Adrenal gland (tissue), 12 donors: ENCODE measurements around the gene SMIM21. TPM values are rescaled to one million over a fixed set of nuclear protein-coding genes. Genes with fewer than 3 reads are reported as not detected.

ENCODE experiments used
- DNase-seq, 7 donors: peaks; one replicate each; pipeline ENCODE4 v3.0.0-alpha.2; 2019 to 2020
- H3K27ac ChIP-seq, 5 donors: fragments of 200-600 bp; sonication (generic) in 4 of 5; 1 replicate in 3 of 5; 2 replicates in 2 of 5; pipeline versions ENCODE4 v1.5.1 to v1.8.0; 2016 to 2020; ENCODE audit warnings: mild to moderate bottlenecking in 1 of 5
- H3K27me3 ChIP-seq: fragments of 200-600 bp; 2 replicates; pipeline ENCODE4 v1.8.0; 2021
- H3K36me3 ChIP-seq, 2 donors: fragments of 200-600 bp; replicated peaks in 1 of 2; 1 replicate in 1 of 2; 2 replicates in 1 of 2; pipeline versions ENCODE4 v1.5.1 to v1.8.0; 2018 to 2022
- H3K4me1 ChIP-seq, 2 donors: fragments of 200-600 bp; replicated peaks in 1 of 2; 1 replicate in 1 of 2; 2 replicates in 1 of 2; pipeline versions ENCODE4 v1.5.1 to v1.8.0; 2018 to 2021
- H3K4me3 ChIP-seq, 4 donors: fragments of 200-600 bp; sonication (generic) in 3 of 4; one replicate each; pipeline ENCODE4 v1.5.1; 2016 to 2018
- H3K9me3 ChIP-seq, 3 donors: fragments of 200-600 bp; sonication (generic) in 1 of 3; replicated peaks in 1 of 3; 1 replicate in 2 of 3; 2 replicates in 1 of 3; pipeline versions ENCODE4 v1.5.1 to v1.8.0; 2016 to 2021
- CTCF ChIP-seq, 6 experiments: fragments of 450-650 bp in 4 of 6; fragments of 200-600 bp in 2 of 6; sonication (generic) in 1 of 6; IDR thresholded peaks; 1 replicate in 5 of 6; 2 replicates in 1 of 6; pipeline versions ENCODE4 v1.5.1 to v1.8.0; 2016 to 2021; ENCODE audit warnings: antibody characterized with exemption in 6 of 6, mild to moderate bottlenecking in 2 of 6, moderate library complexity in 1 of 6
- POLR2A ChIP-seq, 2 donors: fragments of 450-650 bp; IDR thresholded peaks; one replicate each; pipeline ENCODE4 v1.6.1; 2017; ENCODE audit warnings: antibody characterized with exemption in 2 of 2, mild to moderate bottlenecking in 2 of 2, moderate library complexity in 1 of 2
- WGBS, 4 donors: extraction: QIAGEN DNeasy Blood & Tissue Kit in 2 of 4; methylation state at CpG; one replicate each; pipeline versions ENCODE4 v1.1.5 to v1.1.7; 2013 to 2017; 5-methylcytosine and 5-hydroxymethylcytosine counted together
- intact Hi-C, 2 donors: fragments of 100-400 bp; cut with DNase I; formaldehyde crosslinking; loops; one replicate each; pipeline versions ENCODE4 v1.14.1 to v1.15.0; 2022 to 2023
- polyA plus RNA-seq, 3 donors: library from polyadenylated mRNA; stranded (reverse); fragments of 200-250 nt in 2 of 3; fragments of 350-450 nt in 1 of 3; fragmentation: Illumina TruSeq in 1 of 3; extraction: RNeasy Lipid Tissue Mini Kit (QIAGEN cat#74804) in 1 of 3; gene quantifications; one replicate each; pipeline ENCODE4 v1.2.3, GENCODE V29; 2013 to 2014
- total RNA-seq, 9 donors: library from RNA; depleted of rRNA in 4 of 9; stranded (reverse); fragments of >200 nt in 4 of 9; fragments of 120-200 nt in 1 of 9; fragmentation: NEBNext Ultra II Directional in 1 of 9; extraction: Animal tissue kit (Norgen Biotek cat#: 25700) in 1 of 9; gene quantifications; one replicate each; pipeline versions ENCODE4 v1.1.0 to v1.2.4, GENCODE V29; 2013 to 2023
- donor health status: healthy with polysubstance abuse.
- donor health status: Bipolar disorder and iron deficiency.
- donor health status: DM: yes; HTN: yes; CAD: no.
- donor health status: DM: no; HTN: no; CAD: no.
- donor health status: DM: no; HTN: no; CAD: no.
- donor health status: DM: yes; HTN: yes; CAD: no.

Gene SMIM21
- total and polyA plus RNA-seq, 12 donors = not detected

DNA sequence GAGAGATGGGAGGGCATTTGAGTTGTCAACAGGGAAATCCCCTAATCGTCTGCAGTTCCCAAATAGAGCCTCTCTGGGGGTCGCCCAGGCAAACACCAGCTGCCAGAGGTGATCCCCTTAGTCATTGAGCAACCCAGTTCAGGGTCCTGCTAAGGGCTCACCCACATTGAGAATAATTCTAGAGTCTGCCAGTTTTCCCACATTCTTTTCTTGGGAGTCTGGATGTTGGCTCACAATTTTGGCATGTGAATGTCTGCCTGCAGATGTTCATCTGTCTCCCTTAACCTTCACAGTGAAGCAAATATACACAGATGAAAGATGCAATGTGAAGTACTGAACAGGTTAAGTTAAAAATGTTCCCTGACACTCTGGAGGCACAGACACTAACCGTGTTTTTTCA lies 11.4 kb upstream of the SMIM21 start:
- intact Hi-C loops = no loop called here
- TF ChIP-seq POLR2A (IDR thresholded peaks at IDR 0.05) = no peak
- no peak for TF ChIP-seq CTCF (IDR thresholded peaks at IDR 0.05)
- WGBS, 4 donors = 59 to 67% (median 65%) methylated on average over 1 to 3 of the region's 3 CpGs
- Histone ChIP-seq H3K9me3 (no peaks in the 10 kb centered on the region), H3K4me1 (no peaks in the 10 kb centered on the region), H3K4me3 (no peak overlapping the region), H3K27me3 (no peaks in the 10 kb centered on the region), H3K36me3 (no peaks in the 10 kb centered on the region), H3K27ac (no peak overlapping the region)
- DNase-seq = no peak

- intact Hi-C loops = no loop called here
- H3K4me1 ChIP-seq = no peaks in the 10 kb centered on the region
- no peaks in the 10 kb centered on the region for H3K9me3 ChIP-seq
- H3K27me3 ChIP-seq = no peaks in the 10 kb centered on the region
- DNase-seq = no peak
- 76 to 86% (median 83%) methylated on average over 3 of the region's 3 CpGs for WGBS, 4 donors
- H3K4me3 ChIP-seq = no peak overlapping the region
- H3K36me3 ChIP-seq = no peaks in the 10 kb centered on the region
- H3K27ac ChIP-seq = no peak overlapping the region
- TF ChIP-seq CTCF (IDR thresholded peaks at IDR 0.05) (no peak), POLR2A (IDR thresholded peaks at IDR 0.05) (no peak)
Observed at GRCh38 chr18:75437979-75438378, 10.5 kb upstream of the SMIM21 start.

- intact Hi-C loops = no loop called here
- Histone ChIP-seq H3K9me3 (no peaks in the 10 kb centered on the region), H3K36me3 (no peaks in the 10 kb centered on the region), H3K4me3 (no peak overlapping the region), H3K27ac (no peak overlapping the region), H3K4me1 (no peaks in the 10 kb centered on the region), H3K27me3 (no peaks in the 10 kb centered on the region)
- no peak for DNase-seq
- 77 to 81% (median 80%) methylated on average over 7 to 8 of the region's 8 CpGs for WGBS, 4 donors
- no peak for TF ChIP-seq CTCF (IDR thresholded peaks at IDR 0.05)
Observed at GRCh38 chr18:75433098-75433497, 5.6 kb upstream of the SMIM21 start.

DNA sequence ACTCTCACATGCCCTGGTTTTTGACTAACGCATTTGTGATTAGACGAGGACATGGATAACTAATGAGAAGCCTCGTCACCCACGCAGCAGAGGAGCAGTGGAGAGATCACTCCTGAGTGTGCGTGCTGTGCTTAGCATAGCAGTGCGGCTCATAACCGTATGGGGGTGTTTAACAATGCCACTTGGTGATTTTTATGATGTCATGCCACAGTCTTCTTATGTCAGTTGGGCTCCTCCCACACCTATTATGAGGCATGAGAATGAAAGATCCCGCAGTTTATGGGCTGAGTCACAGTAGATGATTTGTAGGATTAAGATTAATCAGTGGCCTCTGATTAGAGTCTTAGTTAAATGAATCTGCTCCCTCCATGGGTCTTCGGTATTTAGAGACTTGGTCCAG lies 2.5 kb upstream of the SMIM21 start:
- DNase-seq = no peak
- Histone ChIP-seq H3K4me1 (no peaks in the 10 kb centered on the region), H3K9me3 (no peaks in the 10 kb centered on the region), H3K36me3 (no peaks in the 10 kb centered on the region), H3K27me3 (no peaks in the 10 kb centered on the region), H3K4me3 (no peak overlapping the region), H3K27ac (no peak overlapping the region)
- intact Hi-C loops = no loop called here
- whole genome bisulfite sequencing, 4 donors = 85 to 92% (median 89%) methylated on average over 9 of the region's 9 CpGs
- no peak for TF ChIP-seq CTCF (IDR thresholded peaks at IDR 0.05)
